Smooth muscle cell (in vitro differentiated cells): ENCODE data around the gene IFI27L1. TPM values are rescaled to one million over a fixed set of nuclear protein-coding genes. Genes with fewer than 3 reads are reported as not detected.

Source experiments
- DNase-seq: peaks from one replicate; lab custom pipeline; 2025; ENCODE audit not compliant: unreplicated experiment; lab: John Stamatoyannopoulos, UW
- H2AFZ ChIP-seq: fragments of 200-600 bp; sonication (generic); 2 replicates; pipeline ENCODE4 v1.6.0; 2016; ENCODE audit warnings: antibody characterized with exemption, low read depth, mild to moderate bottlenecking
- H3F3A ChIP-seq: fragments of 200-600 bp; sonication (generic); 2 replicates; pipeline ENCODE4 v1.6.0; 2017; ENCODE audit warnings: antibody characterized with exemption, low read depth
- H3K27ac ChIP-seq: fragments of 200-600 bp; sonication (generic); 2 replicates; pipeline ENCODE4 v1.5.1; 2016; ENCODE audit warnings: low read depth, mild to moderate bottlenecking
- H3K27me3 ChIP-seq: fragments of 200-600 bp; sonication (generic); 2 replicates; pipeline ENCODE4 v1.6.1; 2016; ENCODE audit warnings: low read depth, mild to moderate bottlenecking
- H3K36me3 ChIP-seq: fragments of 200-600 bp; sonication (generic); 2 replicates; pipeline ENCODE4 v1.5.1; 2016; ENCODE audit warnings: low read depth
- H3K4me1 ChIP-seq: fragments of 200-600 bp; sonication (generic); 2 replicates; pipeline ENCODE4 v1.5.1; 2016; ENCODE audit warnings: low read depth
- H3K4me2 ChIP-seq: fragments of 200-600 bp; sonication (generic); 2 replicates; pipeline ENCODE4 v1.6.0; 2016; ENCODE audit warnings: mild to moderate bottlenecking
- H3K4me3 ChIP-seq: fragments of 200-600 bp; sonication (generic); 2 replicates; pipeline ENCODE4 v1.5.1; 2016; ENCODE audit warnings: mild to moderate bottlenecking
- H3K79me2 ChIP-seq: fragments of 200-600 bp; sonication (generic); 2 replicates; pipeline ENCODE4 v1.6.0; 2016; ENCODE audit warnings: low read depth, mild to moderate bottlenecking
- H3K9ac ChIP-seq: fragments of 200-600 bp; sonication (generic); 2 replicates; pipeline ENCODE4 v1.6.0; 2016; ENCODE audit warnings: low read depth
- H3K9me3 ChIP-seq: fragments of 200-600 bp; sonication (generic); replicated peaks from 2 replicates; pipeline ENCODE4 v1.5.1; 2016; ENCODE audit warnings: low read depth
- H4K20me1 ChIP-seq: fragments of 200-600 bp; sonication (generic); 2 replicates; pipeline ENCODE4 v1.6.0; 2016; ENCODE audit warnings: low read depth
- WGBS: methylation state at CpG from one replicate; pipeline ENCODE4 v1.1.7; 2016; ENCODE audit warnings: low lambda C conversion rate; 5-methylcytosine and 5-hydroxymethylcytosine counted together
- polyA plus RNA-seq: library from polyadenylated mRNA; unstranded; fragments of >200 nt; fragmentation: Nextera tagmentation; extraction: Ambion mirVana; gene quantifications from 2 replicates; pipeline ENCODE4 v1.2.1, GENCODE V29; 2016
- total RNA-seq: library from RNA; depleted of rRNA; stranded (reverse); fragments of >200 nt; gene quantifications from 2 replicates; pipeline ENCODE4 v1.2.3, GENCODE V29; 2014
- TF ChIP-seq, protein P1 (sequence below): fragments of 200-600 bp; sonication (generic); IDR thresholded peaks from 2 replicates; pipeline ENCODE4 v1.5.1; 2017; ENCODE audit warnings: borderline replicate concordance, mild to moderate bottlenecking, antibody characterized with exemption; ENCODE audit not compliant: insufficient read depth, poor library complexity, severe bottlenecking

The IFI27L1 gene
- total and polyA plus RNA-seq, 2 experiments from 2014 or later: 2.9 to 38.2 TPM

DNA sequence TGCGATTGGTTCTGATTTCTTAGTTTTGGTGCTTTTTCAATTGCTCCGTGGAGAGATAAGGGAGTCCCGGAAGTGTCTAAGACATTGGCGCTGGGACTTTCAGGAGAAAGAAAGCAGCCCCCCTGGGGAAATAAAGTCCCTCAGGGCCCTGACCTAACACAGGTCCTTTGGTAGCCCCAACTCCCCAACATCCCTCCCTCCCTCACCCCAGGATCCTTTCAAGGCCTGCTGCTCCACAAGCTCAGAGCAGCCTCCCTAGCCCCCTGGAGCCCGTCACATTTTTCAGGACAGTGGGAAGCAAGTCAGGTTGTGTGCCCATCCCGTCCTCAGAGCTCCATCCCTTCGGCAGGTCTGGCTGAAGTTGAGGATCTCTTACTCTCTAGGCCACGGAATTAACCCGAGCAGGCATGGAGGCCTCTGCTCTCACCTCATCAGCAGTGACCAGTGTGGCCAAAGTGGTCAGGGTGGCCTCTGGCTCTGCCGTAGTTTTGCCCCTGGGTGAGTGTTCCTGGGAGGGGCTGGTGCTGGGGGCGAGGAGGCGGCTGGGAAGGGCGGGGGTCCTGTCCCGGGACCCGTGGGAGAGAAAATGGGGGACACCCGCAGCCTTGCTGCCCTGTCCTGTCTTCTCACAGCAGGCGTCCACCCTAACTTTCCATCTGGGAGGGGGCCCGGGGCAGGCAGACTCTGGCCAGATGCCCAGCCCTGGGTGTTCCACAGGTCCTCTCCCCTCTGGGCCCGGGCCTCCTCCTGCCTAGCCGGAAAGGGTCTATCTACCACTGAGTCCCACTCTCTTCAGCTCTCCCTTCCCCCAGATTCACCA is 30.4 kb downstream of the IFI27L1 start:
- H2AFZ ChIP-seq: no peak overlapping the region
- no peaks in the 10 kb centered on the region for H3K9me3 ChIP-seq
- H3K4me2 ChIP-seq: no peak overlapping the region
- H3K27me3 ChIP-seq: no peaks in the 10 kb centered on the region
- H3K4me1 ChIP-seq: no peaks in the 10 kb centered on the region
- WGBS: 95% methylated on average over 20 of the region's 20 CpGs
- H3F3A ChIP-seq: no peaks in the 10 kb centered on the region
- DNase-seq: no peak
- H4K20me1 ChIP-seq: no peaks in the 10 kb centered on the region
- no peaks in the 10 kb centered on the region for H3K36me3 ChIP-seq
- H3K27ac ChIP-seq: no peak overlapping the region
- no peak overlapping the region for H3K9ac ChIP-seq
- TF ChIP-seq, protein P1, sequence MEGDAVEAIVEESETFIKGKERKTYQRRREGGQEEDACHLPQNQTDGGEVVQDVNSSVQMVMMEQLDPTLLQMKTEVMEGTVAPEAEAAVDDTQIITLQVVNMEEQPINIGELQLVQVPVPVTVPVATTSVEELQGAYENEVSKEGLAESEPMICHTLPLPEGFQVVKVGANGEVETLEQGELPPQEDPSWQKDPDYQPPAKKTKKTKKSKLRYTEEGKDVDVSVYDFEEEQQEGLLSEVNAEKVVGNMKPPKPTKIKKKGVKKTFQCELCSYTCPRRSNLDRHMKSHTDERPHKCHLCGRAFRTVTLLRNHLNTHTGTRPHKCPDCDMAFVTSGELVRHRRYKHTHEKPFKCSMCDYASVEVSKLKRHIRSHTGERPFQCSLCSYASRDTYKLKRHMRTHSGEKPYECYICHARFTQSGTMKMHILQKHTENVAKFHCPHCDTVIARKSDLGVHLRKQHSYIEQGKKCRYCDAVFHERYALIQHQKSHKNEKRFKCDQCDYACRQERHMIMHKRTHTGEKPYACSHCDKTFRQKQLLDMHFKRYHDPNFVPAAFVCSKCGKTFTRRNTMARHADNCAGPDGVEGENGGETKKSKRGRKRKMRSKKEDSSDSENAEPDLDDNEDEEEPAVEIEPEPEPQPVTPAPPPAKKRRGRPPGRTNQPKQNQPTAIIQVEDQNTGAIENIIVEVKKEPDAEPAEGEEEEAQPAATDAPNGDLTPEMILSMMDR: no peak
- H3K4me3 ChIP-seq: no peak overlapping the region
- H3K79me2 ChIP-seq: no peaks in the 10 kb centered on the region

GRCh38 chr14:94112513-94113063 is 31.5 kb downstream of the IFI27L1 start:
- Histone ChIP-seq H3K36me3 (no peaks in the 10 kb centered on the region), H3K4me2 (no peak overlapping the region), H3K79me2 (no peaks in the 10 kb centered on the region), H3K27ac (no peak overlapping the region), H3K4me3 (no peak overlapping the region), H3K9me3 (no peaks in the 10 kb centered on the region), H2AFZ (no peak overlapping the region), H3K27me3 (no peaks in the 10 kb centered on the region), H3K4me1 (no peaks in the 10 kb centered on the region), H4K20me1 (no peaks in the 10 kb centered on the region), H3K9ac (no peak overlapping the region), H3F3A (no peaks in the 10 kb centered on the region)
- TF ChIP-seq, protein P1: no peak
- no peak for DNase-seq
- 91% methylated on average over 6 of the region's 6 CpGs for WGBS

GRCh38 chr14:94113073-94113472 is 32.0 kb downstream of the IFI27L1 start:
- WGBS: 92% methylated on average over 7 of the region's 7 CpGs
- H3F3A ChIP-seq: no peaks in the 10 kb centered on the region
- no peak overlapping the region for H2AFZ ChIP-seq
- H4K20me1 ChIP-seq: no peaks in the 10 kb centered on the region
- no peak overlapping the region for H3K4me3 ChIP-seq
- H3K36me3 ChIP-seq: no peaks in the 10 kb centered on the region
- no peaks in the 10 kb centered on the region for H3K4me1 ChIP-seq
- TF ChIP-seq, protein P1: no peak
- no peaks in the 10 kb centered on the region for H3K27me3 ChIP-seq
- no peak overlapping the region for H3K4me2 ChIP-seq
- no peak overlapping the region for H3K9ac ChIP-seq
- no peak overlapping the region for H3K27ac ChIP-seq
- no peaks in the 10 kb centered on the region for H3K9me3 ChIP-seq
- H3K79me2 ChIP-seq: no peaks in the 10 kb centered on the region
- no peak for DNase-seq
